Stomach (tissue), 9 donors: ENCODE results near the gene MAN2A1. TPM values are rescaled to one million over a fixed set of nuclear protein-coding genes. Genes with fewer than 3 reads are reported as not detected.

Experiments used
- DNase-seq, 2 donors: peaks; one replicate each; pipeline versions ENCODE4 v3.0.0 to v3.0.0-alpha.2; 2013 to 2019
- H3K27ac ChIP-seq, 5 donors: fragments of 200-600 bp in 4 of 5; sonication (generic) in 4 of 5; one replicate each; pipeline ENCODE4 v1.5.1; 2013 to 2019; ENCODE audit warnings: mild to moderate bottlenecking in 1 of 5, moderate library complexity in 1 of 5
- H3K27me3 ChIP-seq, 3 donors: fragments of 200-600 bp; sonication (generic); one replicate each; pipeline ENCODE4 v1.5.1; 2017 to 2019; ENCODE audit warnings: mixed run types in 1 of 3
- H3K36me3 ChIP-seq, 4 donors: fragments of 200-600 bp; sonication (generic); 1 replicate in 3 of 4; 2 replicates in 1 of 4; pipeline ENCODE4 v1.5.1; 2016 to 2019
- H3K4me1 ChIP-seq, 4 donors: fragments of 200-600 bp; sonication (generic); one replicate each; pipeline ENCODE4 v1.5.1; 2016 to 2019
- H3K4me3 ChIP-seq, 4 donors: fragments of 200-600 bp; sonication (generic) in 3 of 4; one replicate each; pipeline ENCODE4 v1.5.1; 2016 to 2019; ENCODE audit warnings: mild to moderate bottlenecking in 1 of 4
- H3K9me3 ChIP-seq, 4 donors: fragments of 200-600 bp; sonication (generic); one replicate each; pipeline ENCODE4 v1.5.1; 2016 to 2019
- CTCF ChIP-seq, 7 experiments: fragments of 450-650 bp in 4 of 7; fragments of 200-600 bp in 3 of 7; sonication (generic) in 3 of 7; IDR thresholded peaks; one replicate each; pipeline ENCODE4 v1.5.1; 2016 to 2019; ENCODE audit warnings: antibody characterized with exemption in 7 of 7, control low read depth in 2 of 7, mild to moderate bottlenecking in 1 of 7
- EP300 ChIP-seq: sonication (generic); formaldehyde crosslinking; IDR thresholded peaks from one replicate; pipeline ENCODE4 v1.6.1; 2017; ENCODE audit warnings: antibody characterized with exemption
- POLR2A ChIP-seq, 4 donors: fragments of 450-650 bp; IDR thresholded peaks; one replicate each; pipeline ENCODE4 v1.6.1; 2016; ENCODE audit warnings: antibody characterized with exemption in 4 of 4, control low read depth in 2 of 4, mild to moderate bottlenecking in 1 of 4, moderate library complexity in 1 of 4
- POLR2AphosphoS5 ChIP-seq, 3 donors: sonication (generic); formaldehyde crosslinking; IDR thresholded peaks; one replicate each; pipeline ENCODE4 v1.6.1; 2016; ENCODE audit warnings: antibody characterized with exemption in 3 of 3
- WGBS, 5 donors: extraction: QIAGEN DNeasy Blood & Tissue Kit in 3 of 5; methylation state at CpG; one replicate each; pipeline versions ENCODE4 v1.1.5 to v1.1.7; 2013 to 2018; 5-methylcytosine and 5-hydroxymethylcytosine counted together
- intact Hi-C: fragments of 100-400 bp; cut with DNase I; formaldehyde crosslinking; loops from one replicate; pipeline ENCODE4 v1.15.1; 2023; ENCODE audit warnings: low total_unique reads
- polyA plus RNA-seq, 3 donors: library from polyadenylated mRNA; stranded (reverse); fragments of 200-250 nt; gene quantifications; one replicate each; pipeline ENCODE4 v1.2.3, GENCODE V29; 2013
- total RNA-seq, 5 donors: library from RNA; depleted of rRNA; stranded (reverse); fragments of >200 nt; gene quantifications; one replicate each; pipeline versions ENCODE4 v1.1.0 to v1.2.3, GENCODE V29; 2014 to 2016
- donor health status: healthy with polysubstance abuse.
- donor health status: Bipolar disorder and iron deficiency.
- donor health status: healthy.

The MAN2A1 gene
- total and polyA plus RNA-seq, 8 donors = 6.1 to 136 (median 33.6) TPM

DNA sequence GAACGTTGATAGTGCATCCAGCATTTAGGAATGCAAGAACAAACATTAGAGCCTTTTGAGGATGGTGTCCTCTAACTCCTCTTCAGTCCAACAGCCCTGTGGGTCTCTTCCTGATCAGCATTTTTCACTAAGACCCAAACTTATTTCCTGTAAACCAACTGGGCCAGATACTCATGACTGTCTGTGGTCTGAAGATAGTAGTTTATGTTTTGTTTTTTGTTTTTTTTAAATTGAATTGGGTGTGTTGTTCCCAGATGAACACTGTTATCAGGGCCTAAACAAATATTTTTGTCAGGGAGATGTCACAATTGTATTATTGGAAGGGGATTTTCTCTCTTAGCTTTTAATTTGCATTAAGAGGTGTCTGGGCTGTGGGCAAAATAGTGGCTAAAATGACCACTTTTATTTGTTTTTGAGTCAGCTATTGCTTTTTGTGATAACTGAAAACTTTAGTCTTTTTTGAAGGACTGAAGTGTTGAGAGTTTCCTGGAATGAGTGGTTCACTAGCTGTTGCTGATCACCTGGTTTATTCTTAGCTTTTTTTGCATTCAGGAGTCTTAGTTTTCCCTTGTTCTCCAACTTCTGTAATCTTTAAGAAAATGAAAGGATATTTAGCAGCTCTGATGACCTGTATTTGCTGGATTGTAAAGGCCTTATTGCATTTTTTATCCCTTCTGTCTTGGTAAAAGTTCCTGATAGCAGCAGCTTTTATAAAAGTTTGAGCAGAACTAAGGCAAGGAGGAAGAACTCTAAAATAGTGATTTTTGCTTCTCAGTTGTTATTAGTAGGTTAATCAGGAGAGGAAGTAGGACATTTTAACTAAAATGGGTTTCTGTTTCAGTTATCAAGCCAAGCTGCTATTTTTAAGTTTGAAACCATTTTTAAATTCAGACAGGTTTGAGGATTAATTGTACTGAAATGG, 5.5 kb downstream of the MAN2A1 start:
- Histone ChIP-seq H3K36me3 (no peaks in the 10 kb centered on the region), H3K27ac (peak overlapping the region in 3 of 5 donors; percentile 13 to 70 (median 42)), H3K4me3 (no peak overlapping the region), H3K9me3 (no peaks in the 10 kb centered on the region), H3K27me3 (no peaks in the 10 kb centered on the region), H3K4me1 (peaks cover 36 to 71% (median 56%) of the 10 kb centered on the region in 4 donors)
- intact Hi-C loops = no loop called here
- DNase-seq = no peak
- 47 to 73% (median 56%) methylated on average over 1 of the region's 1 CpG for WGBS, 5 donors
- TF ChIP-seq EP300 = no peak
- no peak for TF ChIP-seq CTCF (IDR thresholded peaks at IDR 0.05)

GRCh38 chr5:109697339-109697738, 7.6 kb downstream of the MAN2A1 start:
- 74 to 91% (median 83%) methylated on average over 1 of the region's 1 CpG for WGBS, 5 donors
- Histone ChIP-seq H3K4me1 (peaks cover 26 to 70% (median 50%) of the 10 kb centered on the region in 4 donors), H3K36me3 (no peaks in the 10 kb centered on the region), H3K9me3 (no peaks in the 10 kb centered on the region), H3K27ac (no peak overlapping the region), H3K27me3 (no peaks in the 10 kb centered on the region), H3K4me3 (no peak overlapping the region)
- DNase-seq = no peak
- TF ChIP-seq EP300 (no peak), CTCF (IDR thresholded peaks at IDR 0.05) (no peak), POLR2AphosphoS5 (IDR thresholded peaks at IDR 0.05) (no peak), POLR2A (IDR thresholded peaks at IDR 0.05) (no peak)
- intact Hi-C loops = no loop called here

DNA sequence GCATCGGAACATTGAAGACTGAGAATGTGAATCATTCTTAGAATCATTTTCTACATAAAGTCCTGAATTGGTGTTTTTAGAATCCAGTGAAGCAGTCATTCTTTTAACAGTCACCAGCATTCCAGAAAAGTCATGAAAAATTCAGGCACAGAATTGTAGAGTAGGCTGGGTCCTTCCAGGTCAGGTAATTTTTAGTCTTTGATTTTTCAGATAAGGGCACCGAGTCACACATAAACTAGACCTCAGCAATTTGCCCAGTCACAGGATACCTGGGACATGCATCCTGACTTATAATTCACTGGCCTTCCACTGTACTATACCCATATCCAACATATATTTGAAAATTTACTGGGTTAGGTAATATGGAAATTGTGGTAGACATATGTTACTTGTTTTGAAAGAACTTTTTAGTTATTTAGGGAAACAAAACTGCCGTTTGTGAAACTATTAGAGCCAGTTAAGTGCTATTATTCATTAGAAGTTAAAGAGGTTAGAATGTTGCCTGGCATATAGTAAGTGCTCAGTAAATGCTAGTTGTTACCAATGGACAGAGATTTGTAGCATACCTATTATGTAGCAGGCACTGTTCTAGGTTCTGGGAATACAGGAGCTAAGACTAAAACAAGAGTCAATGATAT, 10.9 kb downstream of the MAN2A1 start:
- Histone ChIP-seq H3K4me1 (peaks cover 16 to 65% (median 40%) of the 10 kb centered on the region in 4 donors), H3K27me3 (no peaks in the 10 kb centered on the region), H3K27ac (no peak overlapping the region), H3K9me3 (no peaks in the 10 kb centered on the region), H3K4me3 (no peak overlapping the region), H3K36me3 (no peaks in the 10 kb centered on the region)
- DNase-seq = no peak
- intact Hi-C loops = no loop called here
- TF ChIP-seq EP300 = no peak
- no peak for TF ChIP-seq POLR2AphosphoS5 (IDR thresholded peaks at IDR 0.05)
- TF ChIP-seq POLR2A (IDR thresholded peaks at IDR 0.05) = no peak
- no peak for TF ChIP-seq CTCF (IDR thresholded peaks at IDR 0.05)
- WGBS, 5 donors = 85 to 92% (median 88%) methylated on average over 3 of the region's 3 CpGs

GRCh38 chr5:109701252-109701651, 11.5 kb downstream of the MAN2A1 start:
- no peaks in the 10 kb centered on the region for H3K9me3 ChIP-seq
- 92 to 97% (median 96%) methylated on average over 2 of the region's 2 CpGs for WGBS, 5 donors
- TF ChIP-seq CTCF (IDR thresholded peaks at IDR 0.05) = no peak
- TF ChIP-seq POLR2A (IDR thresholded peaks at IDR 0.05) = no peak
- TF ChIP-seq POLR2AphosphoS5 (IDR thresholded peaks at IDR 0.05) = no peak
- no peak for TF ChIP-seq EP300
- H3K36me3 ChIP-seq = no peaks in the 10 kb centered on the region
- no peak overlapping the region for H3K27ac ChIP-seq
- no peaks in the 10 kb centered on the region for H3K27me3 ChIP-seq
- DNase-seq = no peak
- no peak overlapping the region for H3K4me3 ChIP-seq
- peaks cover 10 to 65% (median 38%) of the 10 kb centered on the region in 4 donors for H3K4me1 ChIP-seq
- intact Hi-C loops = no loop called here
